ENCODE measurements around the gene ARPC5L. TPM values are rescaled to one million over a fixed set of nuclear protein-coding genes. Genes with fewer than 3 reads are reported as not detected.

The ARPC5L gene
- total RNA-seq, 1 donor from 2014 or later, result 39.2 TPM

DNA sequence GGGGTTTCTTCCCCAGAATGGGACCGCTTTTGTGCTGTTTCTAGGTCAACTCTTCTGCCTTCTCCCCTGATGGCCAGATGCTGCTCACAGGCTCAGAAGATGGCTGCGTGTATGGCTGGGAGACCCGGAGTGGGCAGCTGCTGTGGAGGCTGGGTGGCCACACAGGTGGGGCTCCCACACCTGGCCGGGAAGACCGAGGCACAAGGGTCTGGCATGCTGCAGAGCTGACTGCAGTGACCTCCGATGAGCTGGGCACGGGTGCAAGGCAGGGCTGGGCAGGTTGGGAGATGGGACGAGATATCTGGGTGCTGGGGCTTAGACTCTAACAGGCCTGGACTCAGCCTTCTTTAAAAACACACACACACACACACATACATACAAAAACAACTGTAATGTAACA, 7.8 kb upstream of the ARPC5L start:
- Histone ChIP-seq H3K27me3 (ENCODE audit: low read depth) (no peaks in the 10 kb centered on the region), H3K4me1 (peaks cover 49% of the 10 kb centered on the region), H3K27ac (replicated peaks) (peak overlapping the region; percentile 95), H3K9me3 (replicated peaks) (no peaks in the 10 kb centered on the region), H3K4me3 (no peak overlapping the region), H3K36me3 (peaks cover 22% of the 10 kb centered on the region)
- intact Hi-C loops (cut with micrococcal nuclease), result no loop called here
- TF ChIP-seq CTCF (IDR thresholded peaks at IDR 0.05; ENCODE audit: borderline replicate concordance), result no peak
- DNase-seq, result no peak

GRCh38 chr9:124854822-124855221, 7.1 kb upstream of the ARPC5L start:
- no peak for TF ChIP-seq CTCF (IDR thresholded peaks at IDR 0.05; ENCODE audit: borderline replicate concordance)
- H3K27me3 ChIP-seq (ENCODE audit: low read depth), result no peaks in the 10 kb centered on the region
- H3K4me3 ChIP-seq, result no peak overlapping the region
- intact Hi-C loops (cut with micrococcal nuclease), result no loop called here
- H3K36me3 ChIP-seq, result peaks cover 29% of the 10 kb centered on the region
- H3K9me3 ChIP-seq (replicated peaks), result no peaks in the 10 kb centered on the region
- H3K27ac ChIP-seq (replicated peaks), result no peak overlapping the region
- DNase-seq, result no peak
- peaks cover 49% of the 10 kb centered on the region for H3K4me1 ChIP-seq

DNA sequence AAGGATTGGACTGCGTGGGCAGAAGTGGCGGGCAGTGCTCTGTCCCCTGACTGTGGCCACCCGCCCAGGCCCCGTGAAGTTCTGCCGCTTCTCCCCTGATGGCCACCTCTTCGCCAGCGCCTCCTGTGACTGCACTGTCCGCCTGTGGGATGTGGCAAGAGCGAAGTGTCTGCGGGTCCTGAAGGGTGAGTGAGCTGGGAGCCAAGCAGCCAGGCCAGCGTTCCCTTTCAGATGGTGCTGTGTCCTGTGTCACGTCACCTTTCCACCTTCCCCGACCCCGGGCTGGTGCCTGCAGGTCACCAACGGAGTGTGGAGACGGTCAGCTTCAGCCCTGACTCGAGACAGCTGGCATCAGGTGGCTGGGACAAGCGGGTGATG, 6.4 kb upstream of the ARPC5L start:
- H3K9me3 ChIP-seq (replicated peaks), result no peaks in the 10 kb centered on the region
- peaks cover 53% of the 10 kb centered on the region for H3K4me1 ChIP-seq
- H3K27me3 ChIP-seq (ENCODE audit: low read depth), result no peaks in the 10 kb centered on the region
- peaks cover 36% of the 10 kb centered on the region for H3K36me3 ChIP-seq
- intact Hi-C loops (cut with micrococcal nuclease), result no loop called here
- TF ChIP-seq CTCF (IDR thresholded peaks at IDR 0.05; ENCODE audit: borderline replicate concordance), result no peak
- no peak for DNase-seq
- H3K4me3 ChIP-seq, result no peak overlapping the region
- H3K27ac ChIP-seq (replicated peaks), result no peak overlapping the region

DNA sequence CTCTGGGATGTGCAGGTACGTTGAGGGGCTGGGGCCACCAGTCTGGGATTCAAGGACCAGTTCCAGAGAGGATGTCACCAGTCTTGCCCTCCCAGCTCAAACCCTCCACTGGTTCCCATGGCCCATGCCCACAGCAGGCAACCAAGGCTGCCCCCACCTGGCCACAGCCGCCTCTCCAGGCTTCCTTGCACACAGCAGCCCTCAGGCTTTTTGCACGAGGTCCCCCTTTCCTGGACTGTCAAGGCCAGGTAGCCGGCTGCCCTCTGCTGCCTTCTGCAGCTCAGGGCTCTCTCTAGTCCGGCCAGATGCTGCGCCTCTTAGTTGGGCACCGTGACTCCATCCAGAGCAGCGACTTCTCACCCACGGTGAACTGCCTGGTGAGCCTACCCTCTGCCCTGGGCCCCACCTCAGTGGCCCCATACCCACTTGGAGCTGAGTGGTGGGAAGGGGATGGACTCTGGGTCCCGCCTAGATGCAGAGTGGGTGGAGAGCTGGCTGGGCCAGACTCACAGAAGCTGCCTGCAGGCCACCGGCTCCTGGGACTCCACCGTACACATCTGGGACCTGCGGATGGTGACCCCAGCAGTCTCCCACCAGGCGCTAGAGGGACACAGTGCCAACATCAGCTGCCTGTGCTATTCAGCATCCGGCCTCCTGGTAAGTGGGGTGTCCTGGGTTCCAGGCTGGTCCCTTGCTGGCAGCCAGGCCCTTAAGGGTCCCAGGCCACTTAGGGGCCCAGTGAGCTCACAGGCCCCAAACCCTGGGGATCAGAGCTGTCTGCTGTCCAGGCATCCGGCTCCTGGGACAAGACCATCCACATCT, 5.8 kb upstream of the ARPC5L start:
- TF ChIP-seq CTCF (IDR thresholded peaks at IDR 0.05; ENCODE audit: borderline replicate concordance), result peak; percentile 36
- no peaks in the 10 kb centered on the region for H3K9me3 ChIP-seq (replicated peaks)
- peaks cover 53% of the 10 kb centered on the region for H3K4me1 ChIP-seq
- H3K27ac ChIP-seq (replicated peaks), result no peak overlapping the region
- intact Hi-C loops (cut with micrococcal nuclease), result no loop called here
- DNase-seq, result no peak
- peaks cover 37% of the 10 kb centered on the region for H3K36me3 ChIP-seq
- H3K27me3 ChIP-seq (ENCODE audit: low read depth), result no peaks in the 10 kb centered on the region
- no peak overlapping the region for H3K4me3 ChIP-seq

- Histone ChIP-seq H3K27ac (replicated peaks) (no peak overlapping the region), H3K9me3 (replicated peaks) (no peaks in the 10 kb centered on the region), H3K4me1 (peaks cover 51% of the 10 kb centered on the region), H3K27me3 (ENCODE audit: low read depth) (no peaks in the 10 kb centered on the region), H3K4me3 (no peak overlapping the region), H3K36me3 (peaks cover 37% of the 10 kb centered on the region)
- no peak for DNase-seq
- TF ChIP-seq CTCF (IDR thresholded peaks at IDR 0.05; ENCODE audit: borderline replicate concordance), result no peak
- intact Hi-C loops (cut with micrococcal nuclease), result no loop called here
Observed at GRCh38 chr9:124857533-124858162, 4.3 kb upstream of the ARPC5L start.

Measured in left ventricle myocardium inferior (tissue), 1 donor.